NCI-H2107 treated with DMSO at 0.1 percent for 48 hours (cell line): ENCODE measurements around the gene CDKN2B.
"Not testable (repeated sequence)": the region's sequence is repeated elsewhere in the genome, so short reads cannot be mapped to it uniquely, and the experiment has no call there.

Experiments
- DNase-seq: peaks from one replicate; lab custom pipeline; 2025; ENCODE audit not compliant: unreplicated experiment; lab: John Stamatoyannopoulos, UW

Gene CDKN2B

GRCh38 chr9:21969951-21970799 is 38.9 kb downstream of the CDKN2B start:
- no peak for DNase-seq

GRCh38 chr9:21969011-21969940 is 39.8 kb downstream of the CDKN2B start:
- no peak for DNase-seq

GRCh38 chr9:21968331-21969010 is 40.6 kb downstream of the CDKN2B start:
- no peak for DNase-seq

GRCh38 chr9:21967702-21968101 is 41.4 kb downstream of the CDKN2B start:
- DNase-seq = no peak

- DNase-seq = no peak
These were observed 41.9 kb downstream of the CDKN2B start for GRCh38 chr9:21967169-21967568.

- DNase-seq = no peak
These were observed 42.8 kb downstream of the CDKN2B start for GRCh38 chr9:21966140-21966851.

- no peak for DNase-seq
These were observed 43.6 kb downstream of the CDKN2B start for GRCh38 chr9:21965401-21965951.

- DNase-seq = no peak
These were observed 44.1 kb downstream of the CDKN2B start for GRCh38 chr9:21964925-21965385.

GRCh38 chr9:21961569-21961968 is 47.5 kb downstream of the CDKN2B start:
- no peak for DNase-seq

- DNase-seq = not testable (repeated sequence)
These were observed 49.8 kb downstream of the CDKN2B start for GRCh38 chr9:21959268-21959667.

- DNase-seq = no peak
These were observed 50.3 kb downstream of the CDKN2B start for GRCh38 chr9:21958833-21959232.
